ENCODE results near the gene ELP4.

The ELP4 gene

GRCh38 chr11:31619980-31620379, 110.4 kb downstream of the ELP4 start:
- no peak overlapping the region for H3K9ac ChIP-seq (ENCODE audit: low read depth, low read length, poor library complexity, severe bottlenecking)
- TF ChIP-seq CTCF (conservative IDR thresholded peaks at IDR 0.05; ENCODE audit: low read length): no peak
- no peak for TF ChIP-seq EZH2phosphoT487 (IDR thresholded peaks at IDR 0.05; ENCODE audit: borderline replicate concordance)

GRCh38 chr11:31620434-31620833, 110.9 kb downstream of the ELP4 start:
- H2AFZ ChIP-seq (ENCODE audit: low read length): no peak overlapping the region

More at GRCh38 chr11:31619980-31620379, 110.4 kb downstream of the ELP4 start:
- Histone ChIP-seq H3K79me2 (ENCODE audit: insufficient read depth, low read length) (no peaks in the 10 kb centered on the region), H3K36me3 (ENCODE audit: insufficient read depth, low read length) (no peaks in the 10 kb centered on the region), H3F3A (ENCODE audit: low read depth) (no peaks in the 10 kb centered on the region), H3K4me2 (ENCODE audit: low read depth, low read length, poor library complexity, severe bottlenecking) (no peak overlapping the region), H3K4me1 (ENCODE audit: insufficient read depth, low read length, poor library complexity, severe bottlenecking) (no peaks in the 10 kb centered on the region), H3K27me3 (ENCODE audit: insufficient read depth, low read length, poor library complexity, severe bottlenecking) (no peaks in the 10 kb centered on the region), H3K9me3 (ENCODE audit: insufficient read depth, low read depth, low read length) (no peaks in the 10 kb centered on the region), H3K9me2 (replicated peaks; ENCODE audit: low read depth, low read length) (no peaks in the 10 kb centered on the region), H4K20me1 (ENCODE audit: insufficient read depth, low read length, poor library complexity, severe bottlenecking) (no peaks in the 10 kb centered on the region), H3K4me3 (ENCODE audit: low read length, poor library complexity, severe bottlenecking) (no peak overlapping the region), H2AFZ (ENCODE audit: low read length) (no peak overlapping the region)

GRCh38 chr11:31625868-31626267, 116.3 kb downstream of the ELP4 start:
- Histone ChIP-seq H3K79me2 (ENCODE audit: insufficient read depth, low read length) (no peaks in the 10 kb centered on the region), H3K27me3 (ENCODE audit: insufficient read depth, low read length, poor library complexity, severe bottlenecking) (no peaks in the 10 kb centered on the region), H3K4me2 (ENCODE audit: low read depth, low read length, poor library complexity, severe bottlenecking) (no peak overlapping the region), H3K9ac (ENCODE audit: low read depth, low read length, poor library complexity, severe bottlenecking) (no peak overlapping the region), H3F3A (ENCODE audit: low read depth) (no peaks in the 10 kb centered on the region), H3K4me3 (ENCODE audit: low read length, poor library complexity, severe bottlenecking) (no peak overlapping the region), H3K4me1 (ENCODE audit: insufficient read depth, low read length, poor library complexity, severe bottlenecking) (no peaks in the 10 kb centered on the region), H2AFZ (ENCODE audit: low read length) (no peak overlapping the region), H3K36me3 (ENCODE audit: insufficient read depth, low read length) (no peaks in the 10 kb centered on the region), H3K9me3 (ENCODE audit: insufficient read depth, low read depth, low read length) (no peaks in the 10 kb centered on the region), H4K20me1 (ENCODE audit: insufficient read depth, low read length, poor library complexity, severe bottlenecking) (no peaks in the 10 kb centered on the region), H3K9me2 (replicated peaks; ENCODE audit: low read depth, low read length) (no peaks in the 10 kb centered on the region)
- TF ChIP-seq CTCF (conservative IDR thresholded peaks at IDR 0.05; ENCODE audit: low read length): no peak
- TF ChIP-seq EZH2phosphoT487 (IDR thresholded peaks at IDR 0.05; ENCODE audit: borderline replicate concordance): no peak

More at GRCh38 chr11:31620434-31620833, 110.9 kb downstream of the ELP4 start:
- Histone ChIP-seq H3K4me1 (ENCODE audit: insufficient read depth, low read length, poor library complexity, severe bottlenecking) (no peaks in the 10 kb centered on the region), H3K9ac (ENCODE audit: low read depth, low read length, poor library complexity, severe bottlenecking) (no peak overlapping the region), H3K4me3 (ENCODE audit: low read length, poor library complexity, severe bottlenecking) (no peak overlapping the region), H3K36me3 (ENCODE audit: insufficient read depth, low read length) (no peaks in the 10 kb centered on the region), H3K27me3 (ENCODE audit: insufficient read depth, low read length, poor library complexity, severe bottlenecking) (no peaks in the 10 kb centered on the region), H4K20me1 (ENCODE audit: insufficient read depth, low read length, poor library complexity, severe bottlenecking) (no peaks in the 10 kb centered on the region), H3K79me2 (ENCODE audit: insufficient read depth, low read length) (no peaks in the 10 kb centered on the region), H3F3A (ENCODE audit: low read depth) (no peaks in the 10 kb centered on the region), H3K9me2 (replicated peaks; ENCODE audit: low read depth, low read length) (no peaks in the 10 kb centered on the region), H3K9me3 (ENCODE audit: insufficient read depth, low read depth, low read length) (no peaks in the 10 kb centered on the region), H3K4me2 (ENCODE audit: low read depth, low read length, poor library complexity, severe bottlenecking) (no peak overlapping the region)
- no peak for TF ChIP-seq CTCF (conservative IDR thresholded peaks at IDR 0.05; ENCODE audit: low read length)
- TF ChIP-seq EZH2phosphoT487 (IDR thresholded peaks at IDR 0.05; ENCODE audit: borderline replicate concordance): no peak
